NK-92 treated with Interleukin-12 subunit alpha and Interleukin-12 subunit beta, amount 100 ng/mL, for 24 hours (cell line): Measurements from ENCODE around the gene SLITRK6.
"Not testable (repeated sequence)": the region's sequence is repeated elsewhere in the genome, so short reads cannot be mapped to it uniquely, and the experiment has no call there.

Experiments used
- DNase-seq: peaks from one replicate; lab custom pipeline; 2025; lab: John Stamatoyannopoulos, UW

SLITRK6 gene, protein sequence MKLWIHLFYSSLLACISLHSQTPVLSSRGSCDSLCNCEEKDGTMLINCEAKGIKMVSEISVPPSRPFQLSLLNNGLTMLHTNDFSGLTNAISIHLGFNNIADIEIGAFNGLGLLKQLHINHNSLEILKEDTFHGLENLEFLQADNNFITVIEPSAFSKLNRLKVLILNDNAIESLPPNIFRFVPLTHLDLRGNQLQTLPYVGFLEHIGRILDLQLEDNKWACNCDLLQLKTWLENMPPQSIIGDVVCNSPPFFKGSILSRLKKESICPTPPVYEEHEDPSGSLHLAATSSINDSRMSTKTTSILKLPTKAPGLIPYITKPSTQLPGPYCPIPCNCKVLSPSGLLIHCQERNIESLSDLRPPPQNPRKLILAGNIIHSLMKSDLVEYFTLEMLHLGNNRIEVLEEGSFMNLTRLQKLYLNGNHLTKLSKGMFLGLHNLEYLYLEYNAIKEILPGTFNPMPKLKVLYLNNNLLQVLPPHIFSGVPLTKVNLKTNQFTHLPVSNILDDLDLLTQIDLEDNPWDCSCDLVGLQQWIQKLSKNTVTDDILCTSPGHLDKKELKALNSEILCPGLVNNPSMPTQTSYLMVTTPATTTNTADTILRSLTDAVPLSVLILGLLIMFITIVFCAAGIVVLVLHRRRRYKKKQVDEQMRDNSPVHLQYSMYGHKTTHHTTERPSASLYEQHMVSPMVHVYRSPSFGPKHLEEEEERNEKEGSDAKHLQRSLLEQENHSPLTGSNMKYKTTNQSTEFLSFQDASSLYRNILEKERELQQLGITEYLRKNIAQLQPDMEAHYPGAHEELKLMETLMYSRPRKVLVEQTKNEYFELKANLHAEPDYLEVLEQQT

GRCh38 chr13:85799097-85799582, at the start of gene SLITRK6:
TSS of gene SLITRK6 (minus strand) at chr13:85799419. CDS start at chr13:85796508, 2,911 bp downstream.
- DNase-seq = no peak

- no peak for DNase-seq
Measured at GRCh38 chr13:85847012-85847411, 47.8 kb upstream of the SLITRK6 start.

DNA sequence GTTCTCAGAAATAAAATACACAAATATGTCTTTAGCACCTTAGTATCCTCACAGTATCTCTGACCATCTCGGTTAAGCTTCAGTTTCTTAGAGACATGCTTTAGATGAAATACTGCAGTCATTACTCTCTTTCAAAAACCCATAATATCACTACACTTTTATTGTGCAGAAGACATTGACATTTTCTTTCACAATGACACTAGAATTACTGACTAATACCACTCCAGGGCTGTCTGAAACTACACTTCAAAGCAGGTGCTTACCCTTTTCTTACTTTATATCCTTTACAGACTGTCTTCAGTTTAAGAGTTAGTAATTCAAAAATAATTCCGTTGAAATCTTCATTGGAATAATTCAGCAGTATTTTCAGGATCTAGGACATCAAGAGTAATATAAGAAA, 42.2 kb upstream of the SLITRK6 start:
- DNase-seq = no peak

- DNase-seq = no peak
Measured at GRCh38 chr13:85833921-85834320, 34.7 kb upstream of the SLITRK6 start.

DNA sequence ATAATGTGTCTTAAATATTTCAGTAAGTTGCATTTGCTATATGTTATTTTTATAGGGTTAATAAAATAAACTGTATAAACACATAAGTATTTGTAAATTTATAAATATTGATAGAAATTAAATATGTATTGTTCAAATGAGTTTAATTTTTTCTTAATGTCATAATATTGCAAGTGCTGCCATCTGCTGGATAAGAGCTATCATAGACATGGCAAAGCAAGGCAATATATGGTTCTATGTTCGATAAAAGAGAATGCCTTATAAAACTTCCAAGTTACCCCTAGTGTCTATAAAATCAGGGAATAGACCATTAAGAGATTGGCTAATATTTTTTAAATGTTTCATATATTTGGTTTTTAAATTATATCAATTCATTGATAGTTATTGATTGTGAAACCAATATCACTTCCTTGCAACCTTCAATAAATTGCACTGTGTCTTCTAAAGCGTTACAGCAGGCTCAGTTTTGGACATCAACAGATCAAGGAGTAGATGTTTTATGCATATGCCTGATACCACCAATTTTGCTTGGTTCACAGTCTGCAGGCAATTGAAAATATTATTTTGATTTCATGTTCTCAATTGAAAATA, 29.0 kb upstream of the SLITRK6 start:
- no peak for DNase-seq

- DNase-seq = no peak
Measured at GRCh38 chr13:85825454-85825853, 26.2 kb upstream of the SLITRK6 start.

GRCh38 chr13:85823832-85824231, 24.6 kb upstream of the SLITRK6 start:
- no peak for DNase-seq

GRCh38 chr13:85819513-85819912, 20.3 kb upstream of the SLITRK6 start:
- DNase-seq = no peak

DNA sequence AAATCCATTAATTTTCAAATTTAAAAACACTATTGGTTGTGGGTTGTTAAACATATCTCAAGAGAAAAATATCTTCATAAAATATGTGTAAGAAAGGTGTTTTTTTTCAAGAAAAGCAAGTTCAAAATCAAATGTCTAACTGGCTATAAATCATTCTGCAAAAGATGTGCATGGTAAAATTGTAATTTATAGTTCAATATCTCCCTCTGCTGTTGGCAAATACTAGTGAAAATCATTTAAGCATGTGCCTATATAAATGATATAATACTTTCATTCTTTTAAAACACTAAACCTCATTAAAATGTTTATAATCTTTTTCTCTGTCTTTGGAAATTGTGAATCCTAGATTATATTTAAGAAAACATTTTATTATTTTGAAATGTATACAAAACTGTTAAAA, 17.2 kb upstream of the SLITRK6 start:
- no peak for DNase-seq

DNA sequence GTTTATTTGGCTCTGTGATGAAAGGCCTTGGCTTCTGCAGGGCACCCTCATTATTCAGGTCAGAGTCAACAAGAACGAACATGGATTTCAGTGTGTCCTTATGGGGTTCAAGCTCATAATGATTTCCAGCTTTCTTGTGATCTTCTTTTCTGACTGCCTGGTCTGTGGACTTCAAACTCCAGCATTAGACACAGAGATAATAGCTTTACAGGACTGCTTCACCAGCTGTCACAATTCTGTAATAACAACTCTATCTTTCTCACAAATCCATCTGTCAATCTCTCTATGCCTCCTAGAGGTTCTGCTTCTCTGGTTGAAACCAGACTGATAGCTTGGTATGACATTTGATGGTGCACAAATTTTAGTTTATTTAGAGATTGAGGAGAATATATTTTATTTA, 13.1 kb upstream of the SLITRK6 start:
- DNase-seq = no peak

DNA sequence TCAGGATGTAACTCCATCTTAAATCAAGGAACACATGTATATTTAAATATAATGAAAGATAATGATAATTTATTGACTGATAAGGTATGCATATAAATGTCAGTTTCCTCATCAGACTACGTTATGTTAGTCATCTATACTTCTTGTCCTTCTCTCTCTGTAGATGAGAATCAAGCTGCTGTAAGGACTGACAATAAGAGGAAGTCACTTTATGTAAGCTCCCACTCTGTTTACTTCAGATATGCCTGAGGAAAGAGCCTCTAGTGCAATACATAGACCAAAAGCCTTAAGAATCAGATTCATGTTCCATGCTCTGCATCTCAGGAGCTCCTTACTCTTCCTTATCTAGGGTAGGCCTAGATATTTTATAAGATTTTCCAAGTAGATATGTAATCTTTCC, 9.6 kb upstream of the SLITRK6 start:
- no peak for DNase-seq

DNA sequence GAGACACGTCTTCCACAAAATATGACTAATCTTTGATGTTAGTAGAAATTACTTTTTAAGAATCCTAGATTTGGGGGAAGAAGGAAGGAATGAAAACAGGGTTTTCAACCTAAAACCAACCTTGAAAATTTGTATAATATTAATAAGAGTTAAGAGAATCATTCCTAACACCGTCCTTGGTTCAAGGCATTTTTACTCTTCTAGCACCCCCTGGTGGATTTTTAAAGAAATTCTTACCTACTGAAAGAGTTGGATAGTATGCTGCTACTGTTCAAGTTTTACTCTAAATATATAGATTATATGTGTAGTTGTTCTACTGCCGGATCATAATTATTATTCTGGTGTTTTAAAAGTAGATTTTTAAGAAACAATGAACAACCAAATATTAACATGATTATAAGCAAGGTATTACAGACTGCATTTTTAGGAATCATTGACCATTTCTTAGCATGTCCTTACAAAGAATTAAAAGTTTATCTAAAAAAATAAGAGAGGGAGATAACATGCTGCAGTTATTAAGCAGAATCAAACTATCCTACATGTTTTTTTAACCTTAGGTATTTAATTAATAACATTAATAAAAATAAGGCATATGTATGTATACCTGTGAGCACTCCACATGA, 7.4 kb upstream of the SLITRK6 start:
- DNase-seq = no peak

DNA sequence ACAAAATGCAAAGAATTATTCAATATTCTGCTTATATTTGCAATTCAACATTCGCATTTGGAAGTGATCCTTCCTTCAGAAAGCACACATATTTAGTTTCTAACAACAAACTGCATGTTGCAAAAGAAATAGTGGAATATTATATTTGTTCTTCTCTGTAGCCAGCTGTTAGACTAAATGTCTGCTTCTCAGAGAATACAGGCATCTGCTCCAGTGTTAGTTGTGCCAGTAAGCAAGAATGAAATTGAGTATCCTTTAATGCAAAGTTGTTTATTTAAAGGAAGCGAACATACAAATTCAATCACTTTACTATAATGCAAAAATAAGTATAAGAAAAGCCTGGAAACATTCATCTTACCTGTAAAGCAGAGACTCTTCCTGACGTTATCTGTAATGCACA, 663 bp downstream of the SLITRK6 start:
- DNase-seq = no peak

- no peak for DNase-seq
Measured at GRCh38 chr13:85797311-85797710, 1.9 kb downstream of the SLITRK6 start.

DNA sequence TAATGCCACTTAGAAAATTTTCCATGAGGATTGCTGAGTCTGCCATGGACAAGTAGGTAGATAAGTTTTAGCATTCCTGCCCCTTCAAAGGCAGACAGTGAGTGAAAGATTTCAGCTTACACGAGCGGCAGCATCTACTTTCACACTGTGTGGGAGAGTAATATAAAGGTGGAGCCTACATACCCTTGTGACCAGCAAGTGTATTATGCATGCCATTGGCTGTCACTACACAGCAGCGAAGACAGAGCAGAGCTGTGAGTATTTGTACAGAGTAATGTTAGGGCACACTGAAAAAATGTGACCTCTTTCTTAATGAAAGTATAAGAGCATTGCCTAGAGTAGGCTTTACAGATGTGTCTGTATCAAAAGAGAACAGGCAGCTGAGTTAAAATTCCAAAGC, 14.0 kb downstream of the SLITRK6 start:
- DNase-seq = no peak

GRCh38 chr13:85772367-85772766, 26.9 kb downstream of the SLITRK6 start:
- DNase-seq = no peak

GRCh38 chr13:85771856-85772255, 27.4 kb downstream of the SLITRK6 start:
- DNase-seq = no peak

- no peak for DNase-seq
Measured at GRCh38 chr13:85768946-85769345, 30.3 kb downstream of the SLITRK6 start.

DNA sequence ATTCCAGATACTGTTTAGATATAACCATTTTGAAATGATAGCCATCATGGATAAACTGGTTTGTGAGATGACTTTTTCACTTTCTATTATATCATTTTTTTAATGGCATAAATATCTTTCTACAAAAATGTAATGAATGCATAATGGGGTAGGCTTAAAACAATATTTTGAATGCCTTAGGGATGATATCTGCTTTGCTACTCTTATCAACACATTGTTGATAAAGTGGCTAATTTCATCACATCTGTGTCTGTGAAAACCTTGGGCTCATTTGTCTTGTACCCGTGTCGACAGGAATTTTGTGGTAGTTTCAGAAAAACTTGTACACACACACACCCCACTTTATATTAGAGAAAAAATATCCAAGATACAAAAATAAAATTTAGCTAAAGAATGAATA, 44.1 kb downstream of the SLITRK6 start:
- DNase-seq = no peak

GRCh38 chr13:85743201-85743770, 55.9 kb downstream of the SLITRK6 start:
- DNase-seq = not testable (repeated sequence)
